ENCODE data around the gene PIWIL4.
"Not testable (repeated sequence)": the region's sequence is repeated elsewhere in the genome, so short reads cannot be mapped to it uniquely, and the experiment has no call there.

The PIWIL4 gene

GRCh38 chr11:94563848-94564467 lies 3.2 kb upstream of the PIWIL4 start:
- ChIA-PET CTCF (no interaction called here), POLR2A (no interaction called here)
- DNase-seq (ENCODE audit: extremely low spot score), result no peak
- no peak for TF ChIP-seq CTCF (IDR thresholded peaks at IDR 0.05; ENCODE audit: control extremely low read depth, extremely low read depth, low read depth, missing control alignments)

GRCh38 chr11:94568200-94568599 lies 1.0 kb downstream of the PIWIL4 start:
- DNase-seq (ENCODE audit: extremely low spot score), result no peak
- POLR2A ChIA-PET, result no interaction called here
- CTCF ChIA-PET, result no interaction called here
- no peak for TF ChIP-seq CTCF (IDR thresholded peaks at IDR 0.05; ENCODE audit: control extremely low read depth, extremely low read depth, low read depth, missing control alignments)

GRCh38 chr11:94568717-94569116 lies 1.5 kb downstream of the PIWIL4 start:
- no peak for TF ChIP-seq CTCF (IDR thresholded peaks at IDR 0.05; ENCODE audit: control extremely low read depth, extremely low read depth, low read depth, missing control alignments)
- ChIA-PET POLR2A (no interaction called here), CTCF (no interaction called here)
- DNase-seq (ENCODE audit: extremely low spot score), result no peak

GRCh38 chr11:94572975-94573374 lies 5.8 kb downstream of the PIWIL4 start:
- POLR2A ChIA-PET; DNase-seq (ENCODE audit: extremely low spot score): not testable (repeated sequence)
- CTCF ChIA-PET, result interaction anchor here (0.9 kb wide), 1 partner anchor 247 kb away, joined by 3 read pairs; no protein-coding TSS in a partner anchor

- CTCF ChIA-PET, result interaction anchor here (1.1 kb wide), 1 partner anchor 19 kb away, joined by 3 read pairs; no protein-coding TSS in a partner anchor
- POLR2A ChIA-PET, result no interaction called here
- DNase-seq (ENCODE audit: extremely low spot score), result no peak
- TF ChIP-seq CTCF (IDR thresholded peaks at IDR 0.05; ENCODE audit: control extremely low read depth, extremely low read depth, low read depth, missing control alignments), result no peak
Measured at GRCh38 chr11:94574193-94574961, 7.2 kb downstream of the PIWIL4 start.

GRCh38 chr11:94576306-94576705 lies 9.1 kb downstream of the PIWIL4 start:
- ChIA-PET CTCF (no interaction called here), POLR2A (no interaction called here)
- no peak for TF ChIP-seq CTCF (IDR thresholded peaks at IDR 0.05; ENCODE audit: control extremely low read depth, extremely low read depth, low read depth, missing control alignments)
- no peak for DNase-seq (ENCODE audit: extremely low spot score)

GRCh38 chr11:94577841-94578240 lies 10.7 kb downstream of the PIWIL4 start:
- POLR2A ChIA-PET, result no interaction called here
- no peak for TF ChIP-seq CTCF (IDR thresholded peaks at IDR 0.05; ENCODE audit: control extremely low read depth, extremely low read depth, low read depth, missing control alignments)
- CTCF ChIA-PET, result interaction anchor here (1.2 to 2.8 kb wide), 2 partner anchors 10 to 19 kb away, joined by 3 to 13 read pairs; no protein-coding TSS in a partner anchor
- no peak for DNase-seq (ENCODE audit: extremely low spot score)
